Panc1 (cell line): Measurements from ENCODE around the gene LSM8. TPM values are rescaled to one million over a fixed set of nuclear protein-coding genes. Genes with fewer than 3 reads are reported as not detected.

Source experiments
- ATAC-seq: fragments of 200-7000 bp; cut with Tn5 transposase; 2 replicates; pipeline ENCODE4 v1.9.1; 2020; ENCODE audit warnings: mild to moderate bottlenecking, moderate library complexity
- BruUV-seq: library from RNA; stranded (reverse); fragments of 400-500 nt; replicated peaks from 2 replicates; lab custom pipeline; 2021; lab: Mats Ljungman, UMichigan
- CTCF ChIA-PET: fragments of 300-600 bp; sonication (Branson Sonifier 250); formaldehyde crosslinking; loops from one replicate; lab custom pipeline; 2022; ENCODE audit warnings: antibody characterized with exemption; lab: Charles Lee
- POLR2A ChIA-PET: fragments of 300-600 bp; sonication (Branson Sonifier 250); formaldehyde crosslinking; loops from one replicate; lab custom pipeline; 2022; ENCODE audit warnings: antibody characterized with exemption; lab: Charles Lee
- DNase-seq: peaks from one replicate; pipeline ENCODE4 v3.0.0-alpha.2; 2010; ENCODE audit warnings: low read depth, low spot score
- H3K27ac ChIP-seq: 2 replicates; pipeline ENCODE4 v1.5.1; 2011; ENCODE audit warnings: mild to moderate bottlenecking, low read length, inconsistent platforms
- H3K27me3 ChIP-seq: fragments of 200-500 bp; sonication (Bioruptor generic); 2 replicates; pipeline ENCODE4 v1.6.0; 2014; ENCODE audit warnings: low read length, inconsistent platforms; ENCODE audit not compliant: control insufficient read depth, insufficient read depth
- H3K36me3 ChIP-seq: fragments of 200-500 bp; sonication (Bioruptor generic); 2 replicates; pipeline ENCODE4 v1.5.1; 2014; ENCODE audit warnings: inconsistent platforms, mild to moderate bottlenecking, low read length, moderate library complexity; ENCODE audit not compliant: control insufficient read depth, insufficient read depth
- H3K4me1 ChIP-seq: 2 replicates; pipeline ENCODE4 v1.5.1; 2011; ENCODE audit warnings: inconsistent platforms, mild to moderate bottlenecking, low read length, moderate library complexity; ENCODE audit not compliant: control insufficient read depth, insufficient read depth
- H3K4me3 ChIP-seq, 2 experiments: 2 replicates each; pipeline ENCODE4 v1.5.1; 2011 to 2012; ENCODE audit warnings: low read depth in 2 of 2, low read length in 2 of 2, mild to moderate bottlenecking in 2 of 2, inconsistent platforms in 1 of 2, moderate library complexity in 1 of 2
- H3K9me3 ChIP-seq: fragments of 200-500 bp; sonication (Bioruptor generic); 2 replicates; pipeline ENCODE4 v1.5.1; 2014; ENCODE audit warnings: low read depth, mild to moderate bottlenecking, inconsistent platforms, low read length, moderate library complexity; ENCODE audit not compliant: control insufficient read depth, insufficient read depth
- POLR2AphosphoS5 ChIP-seq: IDR thresholded peaks from 2 replicates; pipeline ENCODE4 v1.6.1; 2012; ENCODE audit warnings: mild to moderate bottlenecking, low read depth, low read length, moderate library complexity
- SIN3A ChIP-seq: IDR thresholded peaks from 2 replicates; pipeline ENCODE4 v1.6.1; 2012; ENCODE audit warnings: low read depth, mild to moderate bottlenecking, low read length, moderate library complexity, borderline replicate concordance; ENCODE audit not compliant: insufficient read depth
- TCF7L2 ChIP-seq: IDR thresholded peaks from 2 replicates; pipeline ENCODE4 v1.6.1; 2011; ENCODE audit warnings: mild to moderate bottlenecking, low read depth, low read length, inconsistent platforms
- in situ Hi-C: cut with HindIII; loops from 2 replicates; pipeline ENCODE4 v1.10.0; 2016; ENCODE audit warnings: low sequenced_read_pairs, low pct_unique_long_range_greater_than_20kb
- intact Hi-C: fragments of 100-400 bp; cut with micrococcal nuclease; formaldehyde crosslinking; loops from one replicate; pipeline ENCODE4 v1.10.0; 2022; ENCODE audit not compliant: unreplicated experiment
- total RNA-seq: library from RNA; stranded (reverse); gene quantifications from one replicate; pipeline ENCODE4 v1.2.1, GENCODE V29; 2021; ENCODE audit not compliant: unreplicated experiment
- TF ChIP-seq, protein P1 (sequence below): fragments of 450-650 bp; IDR thresholded peaks from 2 replicates; pipeline ENCODE4 v1.5.1; 2017; ENCODE audit warnings: mild to moderate bottlenecking
- TF ChIP-seq, protein P2 (sequence below), 2 experiments: IDR thresholded peaks; 2 replicates each; pipeline ENCODE4 v1.6.1; 2011 to 2012; ENCODE audit warnings: low read depth in 2 of 2, control low read depth in 1 of 2, low read length in 1 of 2, mild to moderate bottlenecking in 1 of 2, moderate library complexity in 1 of 2; ENCODE audit not compliant: insufficient read depth in 1 of 2

Gene LSM8
- total RNA-seq, 1 experiment from 2014 or later: 27.9 TPM

DNA sequence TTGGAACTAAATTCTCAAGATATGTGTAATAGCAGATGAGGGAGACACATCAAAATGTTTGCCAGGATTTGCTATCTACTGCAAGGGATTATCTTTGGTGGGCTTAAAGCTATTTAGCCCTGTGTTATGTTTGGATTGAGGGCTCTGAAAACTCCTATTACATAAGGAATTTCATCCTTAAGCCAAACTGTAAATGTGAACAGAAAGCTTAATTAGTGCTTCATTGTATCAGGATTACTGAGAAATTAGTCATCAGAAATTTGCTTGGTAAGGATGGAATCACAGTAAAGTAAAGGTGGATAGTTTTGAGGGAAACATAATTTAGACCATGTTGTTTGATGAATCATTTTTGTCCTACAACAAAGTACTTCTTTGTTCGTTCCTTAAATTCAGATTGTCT, 48.9 kb downstream of the LSM8 start:
- CTCF ChIA-PET: no interaction called here
- POLR2A ChIA-PET: no interaction called here
- no peaks in the 10 kb centered on the region for H3K36me3 ChIP-seq
- no peaks in the 10 kb centered on the region for H3K9me3 ChIP-seq
- no peak overlapping the region for H3K27ac ChIP-seq
- no TSS peak for BruUV-seq
- in situ Hi-C loops: no loop called here
- no peaks in the 10 kb centered on the region for H3K4me1 ChIP-seq
- no peak overlapping the region for H3K4me3 ChIP-seq
- DNase-seq: no peak
- TF ChIP-seq POLR2AphosphoS5 (no peak), TCF7L2 (no peak)
- no peaks in the 10 kb centered on the region for H3K27me3 ChIP-seq
- no peak for ATAC-seq
- intact Hi-C loops: no loop called here

DNA sequence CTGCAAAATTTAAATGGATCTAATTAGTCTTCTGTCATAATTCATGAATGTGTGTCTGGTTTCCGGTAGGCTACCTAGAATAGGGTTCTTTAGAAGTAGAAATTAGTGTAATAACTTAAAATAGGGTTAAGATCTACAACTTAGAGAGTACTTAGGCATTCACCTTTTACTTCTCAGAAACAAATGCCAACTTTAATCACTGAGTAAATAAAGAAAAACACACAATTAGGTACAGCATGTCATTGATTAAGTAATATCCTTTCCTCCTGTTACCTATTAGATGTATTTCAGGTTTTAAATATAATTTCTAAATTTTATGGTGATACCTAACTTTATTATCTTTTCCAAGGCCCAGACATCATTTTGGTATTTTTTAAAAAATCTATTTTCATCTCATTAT, 49.8 kb downstream of the LSM8 start:
- no peaks in the 10 kb centered on the region for H3K9me3 ChIP-seq
- in situ Hi-C loops (no loop called here), intact Hi-C loops (no loop called here)
- no peak for TF ChIP-seq POLR2AphosphoS5
- TF ChIP-seq, protein P1, sequence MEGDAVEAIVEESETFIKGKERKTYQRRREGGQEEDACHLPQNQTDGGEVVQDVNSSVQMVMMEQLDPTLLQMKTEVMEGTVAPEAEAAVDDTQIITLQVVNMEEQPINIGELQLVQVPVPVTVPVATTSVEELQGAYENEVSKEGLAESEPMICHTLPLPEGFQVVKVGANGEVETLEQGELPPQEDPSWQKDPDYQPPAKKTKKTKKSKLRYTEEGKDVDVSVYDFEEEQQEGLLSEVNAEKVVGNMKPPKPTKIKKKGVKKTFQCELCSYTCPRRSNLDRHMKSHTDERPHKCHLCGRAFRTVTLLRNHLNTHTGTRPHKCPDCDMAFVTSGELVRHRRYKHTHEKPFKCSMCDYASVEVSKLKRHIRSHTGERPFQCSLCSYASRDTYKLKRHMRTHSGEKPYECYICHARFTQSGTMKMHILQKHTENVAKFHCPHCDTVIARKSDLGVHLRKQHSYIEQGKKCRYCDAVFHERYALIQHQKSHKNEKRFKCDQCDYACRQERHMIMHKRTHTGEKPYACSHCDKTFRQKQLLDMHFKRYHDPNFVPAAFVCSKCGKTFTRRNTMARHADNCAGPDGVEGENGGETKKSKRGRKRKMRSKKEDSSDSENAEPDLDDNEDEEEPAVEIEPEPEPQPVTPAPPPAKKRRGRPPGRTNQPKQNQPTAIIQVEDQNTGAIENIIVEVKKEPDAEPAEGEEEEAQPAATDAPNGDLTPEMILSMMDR: no peak
- TF ChIP-seq, protein P2, sequence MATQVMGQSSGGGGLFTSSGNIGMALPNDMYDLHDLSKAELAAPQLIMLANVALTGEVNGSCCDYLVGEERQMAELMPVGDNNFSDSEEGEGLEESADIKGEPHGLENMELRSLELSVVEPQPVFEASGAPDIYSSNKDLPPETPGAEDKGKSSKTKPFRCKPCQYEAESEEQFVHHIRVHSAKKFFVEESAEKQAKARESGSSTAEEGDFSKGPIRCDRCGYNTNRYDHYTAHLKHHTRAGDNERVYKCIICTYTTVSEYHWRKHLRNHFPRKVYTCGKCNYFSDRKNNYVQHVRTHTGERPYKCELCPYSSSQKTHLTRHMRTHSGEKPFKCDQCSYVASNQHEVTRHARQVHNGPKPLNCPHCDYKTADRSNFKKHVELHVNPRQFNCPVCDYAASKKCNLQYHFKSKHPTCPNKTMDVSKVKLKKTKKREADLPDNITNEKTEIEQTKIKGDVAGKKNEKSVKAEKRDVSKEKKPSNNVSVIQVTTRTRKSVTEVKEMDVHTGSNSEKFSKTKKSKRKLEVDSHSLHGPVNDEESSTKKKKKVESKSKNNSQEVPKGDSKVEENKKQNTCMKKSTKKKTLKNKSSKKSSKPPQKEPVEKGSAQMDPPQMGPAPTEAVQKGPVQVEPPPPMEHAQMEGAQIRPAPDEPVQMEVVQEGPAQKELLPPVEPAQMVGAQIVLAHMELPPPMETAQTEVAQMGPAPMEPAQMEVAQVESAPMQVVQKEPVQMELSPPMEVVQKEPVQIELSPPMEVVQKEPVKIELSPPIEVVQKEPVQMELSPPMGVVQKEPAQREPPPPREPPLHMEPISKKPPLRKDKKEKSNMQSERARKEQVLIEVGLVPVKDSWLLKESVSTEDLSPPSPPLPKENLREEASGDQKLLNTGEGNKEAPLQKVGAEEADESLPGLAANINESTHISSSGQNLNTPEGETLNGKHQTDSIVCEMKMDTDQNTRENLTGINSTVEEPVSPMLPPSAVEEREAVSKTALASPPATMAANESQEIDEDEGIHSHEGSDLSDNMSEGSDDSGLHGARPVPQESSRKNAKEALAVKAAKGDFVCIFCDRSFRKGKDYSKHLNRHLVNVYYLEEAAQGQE (IDR thresholded peaks at IDR 0.05; ENCODE audit: insufficient read depth in 1 of 2, low read depth in 2 of 2, low read length in 1 of 2): no peak
- no peak for TF ChIP-seq SIN3A
- TF ChIP-seq TCF7L2: no peak
- ATAC-seq (no peak), DNase-seq (no peak)
- CTCF ChIA-PET: no interaction called here
- H3K4me3 ChIP-seq: no peak overlapping the region
- no peaks in the 10 kb centered on the region for H3K4me1 ChIP-seq
- H3K36me3 ChIP-seq: no peaks in the 10 kb centered on the region
- no TSS peak for BruUV-seq
- POLR2A ChIA-PET: no interaction called here
- no peaks in the 10 kb centered on the region for H3K27me3 ChIP-seq
- no peak overlapping the region for H3K27ac ChIP-seq

DNA sequence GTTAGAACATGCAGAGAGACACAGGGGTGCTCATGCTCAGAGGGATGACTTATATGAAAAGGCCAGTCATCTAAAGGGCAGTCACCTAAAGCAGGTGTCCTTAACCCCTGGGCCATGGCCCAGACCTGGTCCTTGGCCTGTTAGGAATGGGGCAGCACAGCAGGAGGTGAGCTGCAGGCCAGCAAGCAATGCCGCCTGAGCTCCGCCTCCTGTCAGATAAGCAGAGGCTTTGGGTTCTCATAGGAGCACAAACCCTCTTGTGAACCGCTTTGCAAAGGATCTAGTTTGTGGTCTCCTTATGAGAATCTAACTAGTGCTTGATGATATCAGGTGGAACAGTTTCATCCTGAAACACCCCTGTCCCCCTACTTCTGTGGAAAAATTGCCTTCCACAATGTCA, 55.0 kb downstream of the LSM8 start:
- H3K27me3 ChIP-seq: no peaks in the 10 kb centered on the region
- intact Hi-C loops: no loop called here
- CTCF ChIA-PET: no interaction called here

More for the DNA sequence above, 55.0 kb downstream of the LSM8 start:
- in situ Hi-C loops: no loop called here
- no TSS peak for BruUV-seq
- DNase-seq (no peak), ATAC-seq (no peak)
- H3K4me1 ChIP-seq: no peaks in the 10 kb centered on the region
- no peak overlapping the region for H3K4me3 ChIP-seq
- TF ChIP-seq POLR2AphosphoS5 (no peak), TCF7L2 (no peak), SIN3A (no peak)
- TF ChIP-seq, protein P1: no peak
- TF ChIP-seq, protein P2 (IDR thresholded peaks at IDR 0.05; ENCODE audit: insufficient read depth in 1 of 2, low read depth in 2 of 2, low read length in 1 of 2): no peak
- POLR2A ChIA-PET: no interaction called here
- no peaks in the 10 kb centered on the region for H3K9me3 ChIP-seq
- H3K27ac ChIP-seq: no peak overlapping the region
- H3K36me3 ChIP-seq: no peaks in the 10 kb centered on the region
